Measurements from ENCODE around the gene GXYLT1.
"Not testable (repeated sequence)": the region's sequence is repeated elsewhere in the genome, so short reads cannot be mapped to it uniquely, and the experiment has no call there.

Gene GXYLT1, protein sequence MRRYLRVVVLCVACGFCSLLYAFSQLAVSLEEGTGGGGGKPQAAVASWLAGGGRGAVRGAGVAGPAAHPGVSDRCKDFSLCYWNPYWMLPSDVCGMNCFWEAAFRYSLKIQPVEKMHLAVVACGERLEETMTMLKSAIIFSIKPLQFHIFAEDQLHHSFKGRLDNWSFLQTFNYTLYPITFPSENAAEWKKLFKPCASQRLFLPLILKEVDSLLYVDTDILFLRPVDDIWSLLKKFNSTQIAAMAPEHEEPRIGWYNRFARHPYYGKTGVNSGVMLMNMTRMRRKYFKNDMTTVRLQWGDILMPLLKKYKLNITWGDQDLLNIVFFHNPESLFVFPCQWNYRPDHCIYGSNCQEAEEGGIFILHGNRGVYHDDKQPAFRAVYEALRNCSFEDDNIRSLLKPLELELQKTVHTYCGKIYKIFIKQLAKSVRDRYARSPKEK

GRCh38 chr12:42144408-42145196 lies at the start of gene GXYLT1:
GXYLT1 (minus strand) TSS chr12:42144874; CDS start chr12:42144646, 228 bp downstream.
- DNase-seq, result peak; percentile 15 to 93 (median 80)

DNA sequence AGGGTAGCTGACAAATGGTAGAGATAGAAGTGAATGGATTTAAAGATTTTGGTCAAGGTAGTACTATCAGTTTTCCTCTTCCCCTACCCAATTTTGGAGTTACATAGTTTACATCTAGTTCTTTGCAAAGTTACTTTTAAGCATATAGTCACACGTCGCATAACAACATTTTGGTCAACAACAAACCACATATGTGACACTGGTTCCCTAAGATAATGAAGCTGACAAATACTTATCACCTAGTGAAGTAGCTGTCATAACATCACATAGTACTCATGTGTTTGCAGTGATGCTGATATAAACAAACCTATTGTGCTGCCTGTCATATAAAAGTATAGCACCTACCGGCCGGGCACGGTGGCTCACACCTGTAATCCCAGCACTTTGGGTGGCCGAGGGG lies 48.0 kb upstream of the GXYLT1 start:
- no peak for DNase-seq

DNA sequence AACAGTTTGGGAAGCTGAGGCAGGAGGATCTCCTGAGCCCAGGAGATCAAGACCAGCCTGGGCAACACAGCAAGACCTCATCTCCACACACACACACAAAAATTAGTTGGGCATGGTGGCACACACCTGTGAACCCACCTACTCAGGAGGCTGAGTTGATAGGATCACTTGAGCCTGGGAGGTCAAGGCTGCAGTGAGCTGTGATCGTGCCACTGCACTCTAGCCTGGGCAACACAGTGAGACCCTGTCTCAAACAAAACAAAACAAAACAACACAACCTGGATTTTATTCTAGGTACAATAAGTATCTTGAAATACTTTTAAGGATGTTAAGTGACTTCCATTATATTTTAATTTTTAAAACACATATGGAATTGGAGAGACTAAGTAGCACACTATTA lies 47.6 kb upstream of the GXYLT1 start:
- no peak for DNase-seq

GRCh38 chr12:42190376-42190775 lies 45.7 kb upstream of the GXYLT1 start:
- DNase-seq, result no peak

DNA sequence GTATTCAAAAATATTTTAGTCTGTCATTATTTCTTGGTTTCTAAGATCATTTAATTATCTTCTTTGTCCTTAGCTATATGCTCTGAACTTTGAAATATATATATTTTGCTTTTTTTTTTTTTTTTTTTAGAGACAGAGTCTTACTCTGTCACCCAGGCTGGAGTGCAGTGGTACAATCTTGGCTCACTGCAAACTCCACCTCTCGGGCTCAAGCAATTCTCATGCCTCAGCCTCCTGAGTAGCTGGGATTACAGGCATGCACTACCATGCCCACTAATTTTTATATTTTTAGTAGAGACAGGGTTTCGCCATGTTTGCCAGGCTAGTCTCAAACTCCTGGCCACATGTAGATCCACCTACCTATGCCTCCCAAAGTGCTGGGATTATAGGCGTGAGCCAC lies 43.6 kb upstream of the GXYLT1 start:
- DNase-seq, result not testable (repeated sequence)

- DNase-seq, result peak in 1 of 51 donors; percentile 1
Measured at GRCh38 chr12:42187799-42188198, 43.1 kb upstream of the GXYLT1 start.

- no peak for DNase-seq
Measured at GRCh38 chr12:42186793-42187192, 42.1 kb upstream of the GXYLT1 start.

DNA sequence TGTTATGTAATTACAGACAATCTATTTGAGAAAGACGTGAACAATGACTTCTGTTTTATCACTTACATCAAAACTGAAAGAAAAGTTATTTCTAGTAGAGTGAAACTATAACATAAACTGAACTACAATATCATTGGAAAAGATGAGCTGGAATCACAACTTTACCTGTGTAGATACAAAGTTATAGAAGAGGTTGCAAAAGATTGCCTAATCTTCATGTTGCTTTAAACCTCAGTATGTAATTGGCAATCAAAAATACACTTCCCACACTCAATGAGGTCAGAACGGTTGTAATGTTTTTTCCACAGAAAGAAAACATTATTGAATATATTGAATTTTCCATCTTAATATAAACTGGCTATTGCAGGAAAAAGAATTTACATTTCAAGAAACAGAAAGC lies 37.7 kb upstream of the GXYLT1 start:
- no peak for DNase-seq

DNA sequence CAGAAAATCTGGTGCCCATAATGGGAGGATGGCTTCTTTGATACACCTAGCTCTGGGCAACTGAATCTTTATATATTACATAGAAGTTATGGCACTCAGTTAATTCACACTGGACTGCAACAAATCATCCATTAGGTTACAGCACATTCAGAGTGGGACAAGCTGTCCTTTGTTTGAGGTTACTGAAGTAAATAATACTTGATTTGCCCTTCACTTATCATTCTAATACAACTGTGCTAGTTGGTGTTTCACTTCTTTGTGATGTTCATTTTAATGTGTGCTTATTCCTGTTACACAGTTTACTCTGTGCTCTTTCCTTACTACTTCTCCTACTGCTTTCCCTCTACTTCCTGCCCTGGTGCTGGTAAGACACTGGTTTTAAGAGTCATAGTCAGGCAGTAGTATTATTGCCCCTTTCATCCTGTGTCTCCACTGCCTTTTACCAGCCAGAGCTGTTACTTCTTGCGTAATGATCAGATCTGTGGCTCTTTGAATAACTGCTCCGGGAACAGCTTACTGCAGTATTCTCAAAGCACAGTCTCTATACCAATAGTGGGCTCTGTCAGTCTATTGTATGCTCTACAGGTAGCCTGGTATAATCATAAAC lies 36.4 kb upstream of the GXYLT1 start:
- peak in 1 of 51 donors; percentile 1 for DNase-seq

DNA sequence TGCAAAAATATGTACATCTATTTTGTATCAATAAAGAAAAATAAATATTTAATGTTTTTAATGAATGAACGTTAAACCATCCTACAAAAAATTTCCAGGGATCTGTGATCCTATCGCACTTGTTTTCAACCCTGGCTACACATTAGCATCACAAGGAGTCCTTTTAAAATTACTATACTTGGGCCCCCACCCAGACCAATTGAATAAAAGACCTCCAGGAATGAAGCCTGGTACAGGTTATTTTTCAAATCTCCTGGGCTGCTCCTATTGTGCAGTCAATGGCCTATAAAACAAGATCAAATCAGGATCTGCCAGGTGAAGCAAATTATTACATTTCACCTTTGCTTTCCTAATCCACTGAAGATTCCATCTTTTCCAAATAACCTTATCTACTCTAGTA lies 33.4 kb upstream of the GXYLT1 start:
- no peak for DNase-seq

- DNase-seq, result no peak
Measured at GRCh38 chr12:42174978-42175377, 30.3 kb upstream of the GXYLT1 start.

- DNase-seq, result no peak
Measured at GRCh38 chr12:42173961-42174521, 29.4 kb upstream of the GXYLT1 start.

- no peak for DNase-seq
Measured at GRCh38 chr12:42172441-42173210, 28.0 kb upstream of the GXYLT1 start.

GRCh38 chr12:42167711-42168110 lies 23.0 kb upstream of the GXYLT1 start:
- DNase-seq, result no peak

- no peak for DNase-seq
Measured at GRCh38 chr12:42166501-42166900, 21.8 kb upstream of the GXYLT1 start.

DNA sequence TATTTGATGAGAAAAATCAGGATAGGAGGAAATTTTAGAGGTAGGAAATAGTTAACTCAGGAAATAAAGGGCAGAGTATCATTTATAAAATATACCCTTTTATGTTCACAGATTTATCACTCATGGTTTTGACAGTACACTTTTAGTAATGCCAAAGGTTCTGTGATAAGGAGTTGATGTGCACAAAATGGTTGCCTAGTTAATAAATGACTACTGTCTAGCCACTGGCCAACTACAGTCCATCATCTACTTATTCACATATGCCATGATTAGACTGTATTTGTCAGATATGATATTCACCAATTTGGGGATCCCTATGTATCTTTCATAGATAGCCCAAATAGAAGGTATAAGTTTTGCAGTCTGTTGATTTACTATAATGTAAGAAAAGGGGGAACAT lies 19.2 kb upstream of the GXYLT1 start:
- DNase-seq, result no peak

- no peak for DNase-seq
Measured at GRCh38 chr12:42162965-42163364, 18.3 kb upstream of the GXYLT1 start.

GRCh38 chr12:42162193-42162592 lies 17.5 kb upstream of the GXYLT1 start:
- no peak for DNase-seq

DNA sequence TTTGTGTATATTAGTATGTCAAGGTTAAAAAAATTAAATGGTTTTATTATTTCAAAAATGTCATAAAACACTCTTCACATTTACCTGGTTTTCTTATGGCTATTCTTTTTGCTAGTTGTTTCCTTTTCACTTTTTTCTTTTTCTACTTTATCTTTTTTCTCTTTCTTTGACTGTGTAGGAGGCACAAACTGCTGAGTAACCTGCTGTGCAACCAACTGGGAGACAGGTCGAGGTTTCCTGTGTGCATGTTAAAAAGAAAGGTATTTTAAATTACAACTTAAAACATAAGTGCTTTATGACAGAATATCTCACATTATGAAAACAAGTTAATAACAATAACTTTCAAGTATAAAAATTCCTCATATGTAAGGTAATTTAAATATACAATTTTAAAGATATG lies 16.9 kb upstream of the GXYLT1 start:
- DNase-seq, result no peak

GRCh38 chr12:42156232-42156631 lies 11.6 kb upstream of the GXYLT1 start:
- DNase-seq, result no peak

DNA sequence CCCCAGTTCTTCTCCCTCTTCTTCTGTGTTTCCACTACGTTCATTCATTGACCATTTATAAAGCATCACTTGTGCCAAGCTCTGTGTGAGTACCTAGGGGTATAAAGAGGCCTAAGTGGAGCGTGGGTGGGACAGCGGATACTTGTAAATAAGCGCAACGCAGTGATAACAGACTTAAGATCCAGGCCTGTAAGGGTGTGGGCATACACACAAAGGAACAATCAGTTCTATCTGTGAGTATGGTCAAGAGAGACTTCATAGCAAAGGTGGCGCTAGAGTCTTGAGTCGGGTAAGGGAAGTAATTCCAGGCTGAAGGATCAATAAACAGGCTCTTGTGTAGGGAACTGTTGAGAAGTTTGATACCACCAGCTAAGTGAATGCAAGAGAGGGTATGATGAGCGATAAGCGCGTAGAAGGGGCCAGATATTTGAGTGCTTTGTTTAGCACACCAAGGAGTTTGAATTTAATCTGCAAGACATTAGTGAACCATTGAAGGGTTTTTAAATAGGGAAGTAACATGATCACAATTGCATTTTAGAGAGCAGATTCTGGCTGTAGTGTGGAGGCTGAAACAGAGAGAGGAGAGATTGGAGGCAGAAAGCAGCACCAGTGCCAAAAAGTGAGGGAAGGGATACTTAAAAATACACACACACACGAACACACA lies 1.0 kb upstream of the GXYLT1 start:
- peak in 1 of 51 donors; percentile 27 for DNase-seq
